ENCODE data around the gene AK4.

GRCh38 chr1:65176591-65176990 is 28.6 kb downstream of the AK4 start:
- TF ChIP-seq CTCF (IDR thresholded peaks at IDR 0.05; ENCODE audit: low read depth, low read length): no peak
- TF ChIP-seq POLR2A (IDR thresholded peaks at IDR 0.05; ENCODE audit: extremely low read depth, insufficient read length): no peak
- no peak for TF ChIP-seq MAX (IDR thresholded peaks at IDR 0.05; ENCODE audit: low read depth, low read length)
- TF ChIP-seq MYC (IDR thresholded peaks at IDR 0.05; ENCODE audit: low read depth, low read length): no peak

Data from NB4 (cell line).